GM21515 (cell line): ENCODE data around the gene ZNF267.
"Not testable (repeated sequence)": the region's sequence is repeated elsewhere in the genome, so short reads cannot be mapped to it uniquely, and the experiment has no call there.

ENCODE experiments used
- ATAC-seq: cut with Tn5 transposase; IDR thresholded peaks from one replicate; pipeline ENCODE4 v1.9.1; 2021; ENCODE audit not compliant: unreplicated experiment

The ZNF267 gene

DNA sequence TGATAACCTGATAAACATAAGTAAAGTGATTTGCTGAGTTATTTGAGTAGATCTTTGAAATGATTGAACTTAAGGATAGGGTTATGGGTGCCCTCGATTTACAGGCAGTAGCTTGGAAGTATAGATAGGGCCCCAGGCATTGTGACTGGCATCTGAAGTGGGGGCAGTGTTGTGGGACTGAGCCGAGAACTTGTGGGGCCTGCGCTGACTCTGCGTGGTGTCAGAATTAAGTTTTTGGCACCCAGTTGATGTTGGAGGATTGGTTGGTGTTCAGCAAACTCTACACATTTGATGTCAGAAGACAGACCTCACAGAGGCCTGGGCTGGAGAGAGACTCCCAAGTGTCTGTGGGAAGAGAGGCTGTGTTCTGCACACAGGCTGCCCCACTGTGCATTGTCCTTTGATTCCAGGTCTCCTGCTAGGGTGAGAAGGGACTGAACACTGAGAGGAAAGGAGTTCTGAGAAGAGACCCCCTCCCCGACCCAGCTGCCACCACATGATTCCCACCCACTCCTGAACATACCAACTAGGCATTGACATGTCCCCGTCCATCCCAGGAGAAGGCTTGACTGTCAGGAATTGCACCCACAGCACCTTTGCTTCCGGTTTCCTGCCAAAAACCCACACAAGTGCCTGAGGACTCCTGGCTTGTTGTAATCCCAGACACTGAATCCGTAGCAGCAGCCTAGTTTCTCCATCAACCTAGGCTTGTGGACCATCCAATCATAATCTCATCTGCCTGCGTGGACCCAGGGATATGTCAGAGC is 4.5 kb downstream of the ZNF267 start:
- no peak for ATAC-seq

DNA sequence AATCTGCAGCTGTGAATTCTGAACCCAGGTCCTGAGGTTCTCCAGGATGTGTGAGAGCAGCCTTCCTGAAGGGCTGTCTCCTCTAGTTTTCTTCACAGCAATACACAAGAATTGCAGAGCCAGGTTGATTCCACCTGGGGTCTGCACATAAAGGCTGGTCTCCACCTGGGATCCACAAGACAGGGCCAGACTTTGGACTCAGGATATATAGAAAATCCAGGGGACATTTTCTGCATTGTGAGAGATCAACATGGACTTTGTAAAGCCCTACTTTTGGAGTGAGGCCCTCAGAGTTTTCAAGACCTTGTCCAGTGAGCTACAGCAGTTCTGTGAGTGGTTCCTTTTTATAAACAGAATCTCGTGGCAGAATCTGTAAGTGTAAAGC is 6.3 kb downstream of the ZNF267 start:
- ATAC-seq = no peak

DNA sequence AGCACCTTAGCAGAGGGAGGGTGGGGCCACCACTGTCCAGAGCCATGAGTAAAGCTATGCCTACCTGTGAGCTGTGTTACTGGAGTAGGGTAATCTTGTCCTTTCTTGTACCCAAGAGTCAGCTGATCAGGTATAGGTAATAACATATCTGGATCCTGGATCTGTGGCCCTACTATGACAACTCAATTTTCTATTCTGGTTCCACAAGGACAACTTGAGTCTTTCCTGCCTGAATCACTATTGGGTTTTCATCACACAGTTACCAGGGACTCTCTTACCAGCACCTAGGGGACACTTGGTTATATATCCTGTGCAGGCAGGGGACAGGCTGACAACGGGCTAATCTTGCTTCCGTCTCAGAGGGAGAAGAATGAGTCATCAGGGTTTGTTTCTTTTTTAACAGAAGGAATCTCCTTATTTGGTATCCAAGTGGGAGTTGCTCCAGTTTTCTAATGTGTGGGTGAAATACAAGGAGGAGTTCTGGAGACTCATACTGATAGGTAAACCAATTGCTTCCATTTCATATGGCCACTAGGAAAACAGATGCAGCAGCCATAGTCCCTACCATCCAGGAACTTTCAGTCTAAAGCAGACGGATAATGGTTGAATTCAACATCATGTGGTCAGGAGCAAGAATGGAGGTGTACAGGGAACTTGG is 6.8 kb downstream of the ZNF267 start:
- ATAC-seq = no peak

DNA sequence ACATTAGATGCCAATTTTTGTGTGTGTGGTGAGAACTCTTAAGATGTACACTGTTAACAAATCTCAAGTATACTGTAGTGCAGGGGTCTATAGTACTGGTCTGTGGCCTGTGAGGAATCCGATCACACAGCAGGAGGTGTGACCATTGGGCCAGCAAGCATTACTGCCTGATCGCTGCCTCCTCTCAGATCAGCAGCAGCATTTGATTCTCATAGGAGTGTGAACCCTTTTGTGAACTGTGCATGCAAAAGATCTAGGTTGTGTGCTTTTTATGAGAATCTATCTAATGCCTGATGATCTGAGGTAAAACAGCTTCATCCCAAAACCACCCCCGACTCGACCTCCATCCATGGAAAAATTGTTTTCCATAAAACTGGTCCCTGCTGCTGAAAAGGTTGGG is 12.6 kb downstream of the ZNF267 start:
- ATAC-seq = no peak

DNA sequence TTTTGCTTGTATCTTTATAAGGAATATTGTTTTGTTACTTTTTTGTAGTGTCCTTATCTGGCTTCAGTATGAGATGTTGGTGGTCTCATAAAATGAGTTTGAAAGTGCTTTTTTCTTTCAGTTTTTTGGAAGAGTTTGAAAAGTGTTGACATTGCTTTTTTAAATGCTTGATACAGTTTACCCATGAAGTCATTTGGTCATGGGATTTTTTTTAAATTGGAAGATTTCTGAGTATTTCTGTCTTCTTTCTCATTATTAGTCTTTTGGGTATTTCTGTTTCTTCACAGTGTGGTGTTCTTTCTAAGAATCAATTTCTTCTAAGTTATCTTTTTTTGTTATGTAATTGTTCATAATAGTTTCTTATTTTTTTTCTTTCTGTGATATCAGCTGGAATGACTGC is 15.1 kb downstream of the ZNF267 start:
- ATAC-seq = no peak

DNA sequence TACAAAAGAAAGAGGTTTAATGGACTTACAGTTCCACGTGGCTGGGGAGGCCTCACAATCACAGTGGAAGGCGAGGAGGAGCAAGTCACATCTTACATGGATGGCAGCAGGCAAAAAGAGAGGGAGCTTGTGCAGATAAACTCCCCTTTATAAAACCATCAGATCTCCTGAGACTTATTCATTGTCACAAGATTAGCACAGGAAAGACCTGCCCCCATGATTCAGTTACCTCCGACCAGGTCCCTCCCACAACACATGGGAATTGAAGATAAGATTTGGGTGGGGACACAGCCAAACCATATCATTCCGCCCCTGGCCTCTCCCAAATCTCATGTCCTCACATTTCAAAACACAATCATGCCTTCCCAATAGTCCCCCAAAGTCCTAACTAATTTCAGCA is 18.5 kb downstream of the ZNF267 start:
- ATAC-seq = not testable (repeated sequence)

DNA sequence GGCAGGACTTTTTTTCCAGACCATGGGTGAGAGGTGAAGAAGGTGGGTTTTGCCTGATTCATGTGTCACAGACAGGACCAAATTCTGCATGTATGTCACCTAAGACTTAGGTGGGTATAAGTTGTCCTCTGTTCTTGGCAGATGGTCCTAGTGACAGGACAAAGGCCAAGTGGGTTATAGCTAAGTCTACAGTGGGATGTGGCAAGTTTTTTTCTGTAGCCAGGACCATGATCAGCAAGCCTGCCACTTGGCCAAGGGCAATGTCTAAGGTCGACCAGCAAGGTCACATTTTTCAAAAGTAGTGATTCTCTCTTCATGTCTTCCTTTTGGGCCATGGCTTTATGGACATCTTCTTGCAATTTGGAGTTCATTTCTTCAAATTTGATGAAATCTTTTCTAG is 20.2 kb downstream of the ZNF267 start:
- no peak for ATAC-seq

DNA sequence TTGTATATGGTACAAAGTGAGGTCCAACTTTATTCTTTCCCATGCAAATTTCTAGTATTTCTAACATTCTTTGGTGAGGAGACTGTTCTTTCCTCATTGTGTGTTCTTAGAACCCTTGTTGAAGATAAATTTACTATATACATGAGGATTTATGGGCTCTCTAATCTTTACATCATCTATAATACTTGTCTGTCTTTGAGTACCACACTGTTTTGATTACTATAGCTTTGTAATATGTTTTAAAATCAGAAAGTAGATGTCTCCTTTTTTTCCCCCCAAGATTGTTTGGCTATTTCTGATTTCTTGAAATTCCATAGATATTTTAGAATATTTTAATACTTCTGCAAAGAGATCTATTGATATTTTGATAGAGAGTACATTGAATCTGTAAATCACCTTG is 23.7 kb downstream of the ZNF267 start:
- ATAC-seq = no peak

DNA sequence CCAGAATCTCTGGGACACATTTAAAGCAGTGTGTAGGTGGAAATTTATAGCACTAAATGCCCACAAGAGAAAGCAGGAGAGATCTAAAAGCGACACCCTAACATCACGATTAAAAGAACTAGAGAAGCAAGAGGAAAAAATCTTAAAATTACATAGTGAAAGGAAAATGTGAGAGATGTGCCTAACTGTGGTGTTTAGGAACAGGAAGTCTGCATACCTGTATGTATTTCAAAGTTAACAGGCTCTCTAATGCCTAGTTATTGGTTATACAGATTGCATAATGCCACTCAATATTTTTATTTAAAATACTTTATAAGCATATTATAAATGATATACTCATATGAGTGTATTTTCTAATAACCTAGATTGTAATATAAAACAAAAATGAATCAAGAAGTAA is 25.9 kb downstream of the ZNF267 start:
- no peak for ATAC-seq

DNA sequence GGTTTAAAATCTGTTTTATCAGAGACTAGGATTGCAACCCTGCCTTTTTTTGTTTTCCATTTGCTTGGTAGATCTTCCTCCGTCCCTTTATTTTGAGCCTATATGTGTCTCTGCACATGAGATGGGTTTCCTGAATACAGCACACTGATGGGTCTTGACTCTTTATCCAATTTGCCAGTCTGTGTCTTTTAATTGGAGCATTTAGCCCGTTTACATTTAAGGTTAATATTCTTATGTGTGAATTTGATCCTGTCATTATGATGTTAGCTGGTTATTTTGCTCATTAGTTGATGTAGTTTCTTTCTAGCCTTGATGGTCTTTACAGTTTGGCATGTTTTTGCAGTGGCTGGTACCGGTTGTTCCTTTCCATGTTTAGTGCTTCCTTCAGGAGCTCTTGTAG is 31.0 kb downstream of the ZNF267 start:
- ATAC-seq = not testable (repeated sequence)

DNA sequence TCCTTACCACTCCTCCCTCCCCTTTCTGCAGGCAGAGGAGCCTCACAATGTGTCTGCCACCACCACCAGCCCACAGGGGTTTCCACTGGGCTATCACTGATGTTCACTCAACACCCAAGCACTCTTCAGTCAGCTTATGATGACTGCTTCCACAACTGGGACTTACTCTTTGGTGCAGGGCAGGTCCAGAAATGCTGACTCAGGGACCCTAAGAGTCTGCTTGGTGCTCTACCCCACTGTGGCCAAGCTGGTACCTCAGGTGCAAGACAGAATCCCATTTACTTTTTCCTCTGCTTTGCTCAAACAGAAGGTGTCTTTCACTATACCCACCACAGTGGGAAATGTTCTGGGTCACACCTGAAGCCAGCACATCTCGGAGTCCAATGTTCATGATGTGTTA is 40.1 kb downstream of the ZNF267 start:
- no peak for ATAC-seq

DNA sequence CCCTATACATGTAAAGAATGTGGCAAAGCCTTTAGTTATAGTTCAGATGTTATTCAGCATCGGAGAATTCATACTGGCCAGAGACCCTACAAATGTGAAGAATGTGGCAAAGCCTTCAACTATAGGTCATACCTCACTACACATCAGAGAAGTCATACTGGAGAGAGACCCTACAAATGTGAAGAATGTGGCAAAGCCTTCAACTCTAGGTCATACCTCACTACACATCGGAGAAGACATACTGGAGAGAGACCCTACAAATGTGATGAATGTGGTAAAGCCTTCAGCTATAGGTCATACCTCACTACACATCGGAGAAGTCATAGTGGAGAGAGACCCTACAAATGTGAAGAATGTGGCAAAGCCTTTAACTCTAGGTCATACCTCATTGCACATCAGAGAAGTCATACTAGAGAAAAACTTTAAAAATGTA is 42.5 kb downstream of the ZNF267 start:
- ATAC-seq = no peak

DNA sequence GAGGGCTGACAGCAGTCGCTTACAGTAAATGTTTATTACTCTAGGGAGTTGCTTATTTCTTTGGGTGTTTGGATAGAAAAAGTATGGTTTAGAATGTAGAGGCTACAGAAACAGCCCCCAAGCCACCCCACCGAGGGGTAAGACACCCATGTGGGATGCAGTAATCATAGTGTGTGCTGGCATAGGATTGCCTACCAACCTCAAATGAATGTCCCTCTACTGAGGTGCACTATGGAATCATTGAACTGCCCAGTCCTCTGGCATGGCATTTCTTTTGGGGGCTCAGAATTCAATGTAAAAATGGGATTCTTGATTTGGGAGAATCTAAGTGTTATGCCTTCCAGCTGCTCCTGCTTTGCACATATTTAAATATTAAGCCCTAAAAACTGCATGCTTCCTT is 46.8 kb downstream of the ZNF267 start:
- ATAC-seq = no peak

DNA sequence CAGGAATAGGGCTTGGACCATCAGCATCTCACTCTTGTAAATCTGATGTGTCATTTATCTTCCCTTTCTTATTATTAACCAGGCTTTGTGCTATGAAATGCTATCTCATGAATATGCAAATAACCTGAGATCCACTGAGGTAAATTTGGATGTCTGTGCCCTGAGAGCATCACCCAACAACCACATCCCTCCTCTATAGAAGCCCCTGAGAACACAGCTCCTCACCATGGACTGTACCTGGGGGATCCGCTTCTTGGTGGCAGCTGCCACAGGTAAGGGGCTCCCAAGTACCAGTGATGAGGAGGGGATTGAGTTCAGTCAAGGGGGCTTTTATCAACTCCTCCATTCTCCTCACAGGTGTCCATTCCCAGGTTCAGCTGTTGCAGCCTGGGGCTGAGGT is 78.2 kb downstream of the ZNF267 start:
- not testable (repeated sequence) for ATAC-seq

DNA sequence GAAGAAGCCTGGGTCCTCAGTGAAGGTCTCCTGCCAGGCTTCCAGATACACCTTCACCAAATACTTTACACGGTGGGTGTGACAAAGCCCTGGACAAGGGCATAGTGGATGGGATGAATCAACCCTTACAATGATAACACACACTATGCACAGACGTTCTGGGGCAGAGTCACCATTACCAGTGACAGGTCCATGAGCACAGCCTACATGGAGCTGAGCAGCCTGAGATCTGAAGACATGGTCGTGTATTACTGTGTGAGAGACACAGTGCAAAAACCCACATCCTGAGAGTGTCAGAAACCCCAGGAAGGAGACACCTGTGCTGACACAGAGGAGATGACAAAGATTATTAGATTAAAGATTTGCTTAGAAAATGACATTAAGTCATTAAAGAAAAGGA is 78.6 kb downstream of the ZNF267 start:
- not testable (repeated sequence) for ATAC-seq

DNA sequence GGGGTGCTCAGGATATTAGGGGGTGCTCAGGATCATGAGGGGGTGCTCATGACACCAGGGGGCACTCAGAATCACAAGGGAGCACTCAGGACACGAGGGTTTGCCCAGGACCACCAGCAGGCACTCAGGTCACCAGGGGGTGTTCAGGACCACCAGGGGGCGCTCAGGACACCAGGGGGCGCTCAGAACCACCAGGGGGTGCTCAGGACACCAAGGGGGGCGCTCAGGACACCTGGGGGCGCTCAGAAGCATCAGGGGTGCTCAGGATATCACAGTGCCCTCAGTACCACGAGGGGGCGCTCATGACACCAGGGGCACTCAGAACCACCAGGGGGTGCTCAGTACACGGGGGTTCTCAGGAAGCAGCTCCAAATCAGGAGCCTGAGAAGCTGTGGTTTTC is 82.6 kb downstream of the ZNF267 start:
- not testable (repeated sequence) for ATAC-seq

DNA sequence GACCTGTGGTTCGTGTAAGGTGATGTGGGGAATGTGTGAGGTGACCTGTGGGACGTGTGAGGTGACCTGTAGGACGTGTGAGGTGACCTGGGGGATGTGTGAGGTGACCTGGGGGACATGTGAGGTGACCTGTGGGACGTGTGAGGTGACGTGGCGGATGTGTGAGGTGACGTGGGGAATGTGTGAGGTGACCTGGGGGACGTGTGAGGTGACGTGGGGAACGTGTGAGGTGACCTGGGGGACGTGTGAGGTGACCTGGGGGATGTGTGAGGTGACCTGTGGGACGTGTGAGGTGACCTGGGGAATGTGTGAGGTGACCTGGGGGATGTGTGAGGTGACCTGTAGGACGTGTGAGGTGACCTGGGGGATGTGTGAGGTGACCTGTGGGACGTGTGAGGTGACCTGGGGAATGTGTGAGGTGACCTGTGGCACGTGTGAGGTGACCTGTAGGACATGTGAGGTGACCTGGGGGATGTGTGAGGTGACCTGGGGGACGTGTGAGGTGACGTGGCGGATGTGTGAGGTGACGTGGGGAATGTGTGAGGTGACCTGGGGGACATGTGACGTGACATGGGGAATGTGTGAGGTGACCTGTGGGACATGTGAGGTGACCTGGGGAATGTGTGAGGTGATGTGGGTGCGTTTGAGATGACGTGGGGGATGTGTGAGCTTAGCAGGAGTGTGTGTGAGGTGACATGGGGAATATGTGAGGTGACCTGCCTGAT is 86.7 kb downstream of the ZNF267 start:
- not testable (repeated sequence) for ATAC-seq
